Nephron progenitor cell (in vitro differentiated cells): ENCODE measurements around the gene CCBE1.

Experiments
- DNase-seq: peaks from one replicate; pipeline ENCODE4 v3.0.0; 2021
- H3K27ac Mint-ChIP-seq: 2 replicates; pipeline ENCODE4 v1.8.0; 2021; ENCODE audit warnings: mild to moderate bottlenecking, moderate library complexity, mixed read lengths
- H3K27me3 Mint-ChIP-seq: 2 replicates; pipeline ENCODE4 v1.8.0; 2021; ENCODE audit warnings: mild to moderate bottlenecking, low read depth, mixed read lengths; ENCODE audit not compliant: poor library complexity
- H3K36me3 Mint-ChIP-seq: 2 replicates; pipeline ENCODE4 v1.8.0; 2021; ENCODE audit warnings: low read depth, mixed read lengths
- H3K4me1 Mint-ChIP-seq: 2 replicates; pipeline ENCODE4 v1.8.0; 2021; ENCODE audit warnings: mixed read lengths
- H3K4me3 Mint-ChIP-seq: 2 replicates; pipeline ENCODE4 v1.8.0; 2021; ENCODE audit warnings: mild to moderate bottlenecking, moderate library complexity, mixed read lengths
- H3K9me3 Mint-ChIP-seq: 2 replicates; pipeline ENCODE4 v1.8.0; 2021; ENCODE audit warnings: mild to moderate bottlenecking, moderate library complexity, mixed read lengths
- CTCF ChIP-seq: fragments of 200-600 bp; sonication (generic); IDR thresholded peaks from 2 replicates; pipeline ENCODE4 v1.5.0; 2021; ENCODE audit warnings: antibody characterized with exemption

Gene CCBE1

DNA sequence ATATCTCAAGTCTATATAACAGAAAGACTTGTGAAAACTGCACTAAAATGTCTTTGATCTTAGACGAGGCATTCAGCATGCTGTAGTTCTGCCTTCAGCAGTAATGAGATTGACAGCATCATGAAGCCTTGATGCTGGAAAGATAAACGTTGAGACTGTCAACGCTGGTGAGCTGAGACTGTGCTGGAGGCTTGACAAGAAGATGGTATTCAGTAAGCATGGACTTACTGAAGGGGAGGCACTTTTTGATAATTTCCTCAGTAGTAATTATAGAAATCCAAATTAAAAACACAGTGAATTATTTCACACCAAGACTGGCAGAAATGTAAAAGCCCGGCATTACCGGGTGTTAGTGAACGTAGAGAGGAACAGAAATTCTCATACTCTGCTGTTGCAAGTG lies 162.2 kb downstream of the CCBE1 start:
- Mint-ChIP-seq H3K36me3 (no peaks in the 10 kb centered on the region), H3K27me3 (peaks cover 7% of the 10 kb centered on the region), H3K4me1 (peaks cover 5% of the 10 kb centered on the region)

GRCh38 chr18:59528866-59529265 lies 168.4 kb downstream of the CCBE1 start:
- Mint-ChIP-seq H3K9me3 (peaks cover 34% of the 10 kb centered on the region), H3K27ac (no peak overlapping the region), H3K4me1 (peaks cover 6% of the 10 kb centered on the region), H3K4me3 (no peak overlapping the region), H3K36me3 (no peaks in the 10 kb centered on the region), H3K27me3 (no peaks in the 10 kb centered on the region)
- no peak for TF ChIP-seq CTCF
- DNase-seq, result no peak

More for the DNA sequence above, 162.2 kb downstream of the CCBE1 start:
- no peak for DNase-seq
- TF ChIP-seq CTCF, result no peak
- Mint-ChIP-seq H3K4me3 (no peak overlapping the region), H3K9me3 (peaks cover 3% of the 10 kb centered on the region), H3K27ac (no peak overlapping the region)

- Mint-ChIP-seq H3K4me3 (no peak overlapping the region), H3K4me1 (peaks cover 18% of the 10 kb centered on the region), H3K36me3 (no peaks in the 10 kb centered on the region), H3K27ac (no peak overlapping the region), H3K27me3 (no peaks in the 10 kb centered on the region), H3K9me3 (peaks cover 12% of the 10 kb centered on the region)
- no peak for DNase-seq
- TF ChIP-seq CTCF, result no peak
These were observed 176.5 kb downstream of the CCBE1 start for GRCh38 chr18:59520562-59521355.

GRCh38 chr18:59518705-59519104 lies 178.5 kb downstream of the CCBE1 start:
- Mint-ChIP-seq H3K4me1 (peaks cover 30% of the 10 kb centered on the region), H3K36me3 (no peaks in the 10 kb centered on the region), H3K9me3 (no peaks in the 10 kb centered on the region), H3K4me3 (no peak overlapping the region), H3K27me3 (no peaks in the 10 kb centered on the region), H3K27ac (no peak overlapping the region)
- TF ChIP-seq CTCF, result no peak
- no peak for DNase-seq

DNA sequence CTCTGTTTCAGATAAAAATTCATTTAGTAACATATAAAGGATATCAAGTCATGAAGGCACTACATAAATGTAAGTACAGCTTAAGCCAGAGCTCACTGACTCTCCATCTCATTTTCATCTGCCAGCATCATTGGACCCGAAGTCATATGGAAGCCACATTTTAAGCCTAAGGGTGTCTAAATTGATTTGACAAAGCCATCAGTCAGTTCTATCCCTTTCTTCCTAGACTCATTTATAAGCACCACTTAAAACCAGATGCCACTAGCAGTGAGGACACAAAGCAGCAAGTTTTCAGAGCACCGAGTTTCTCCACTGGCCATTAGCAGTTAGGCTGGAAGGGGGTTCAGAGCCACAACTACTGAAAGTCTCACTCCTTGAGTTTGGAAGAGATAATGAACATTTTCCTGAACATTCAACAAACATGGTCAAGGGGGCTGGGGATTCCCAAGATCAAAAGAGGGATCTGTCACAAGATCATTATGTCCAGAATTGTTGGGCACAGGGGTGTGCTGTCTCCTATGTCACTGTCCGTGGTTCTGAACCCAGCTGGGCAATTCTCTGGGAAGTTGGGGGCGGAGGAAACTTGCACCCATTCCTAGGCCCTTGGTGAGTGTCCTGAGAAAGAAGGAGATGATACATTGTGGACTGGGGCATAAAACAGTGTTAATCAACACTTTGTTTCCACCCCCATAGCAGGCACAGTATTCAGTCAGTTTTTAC lies 179.6 kb downstream of the CCBE1 start:
- H3K9me3 Mint-ChIP-seq, result no peaks in the 10 kb centered on the region
- H3K27ac Mint-ChIP-seq, result no peak overlapping the region
- DNase-seq, result peak; percentile 67
- no peaks in the 10 kb centered on the region for H3K36me3 Mint-ChIP-seq
- no peaks in the 10 kb centered on the region for H3K27me3 Mint-ChIP-seq
- peaks cover 30% of the 10 kb centered on the region for H3K4me1 Mint-ChIP-seq
- TF ChIP-seq CTCF, result no peak
- H3K4me3 Mint-ChIP-seq, result no peak overlapping the region
